Spleen (tissue), 7 donors: ENCODE data around the gene GPD2.

ENCODE experiments used
- CTCF ChIP-seq, 11 experiments: fragments of 200-600 bp in 7 of 11; fragments of 450-650 bp in 4 of 11; sonication (generic) in 4 of 11; IDR thresholded peaks in 8 of 11; conservative IDR thresholded peaks in 3 of 11; 1 replicate in 7 of 11; 2 replicates in 4 of 11; pipeline versions ENCODE4 v1.4.0 to v1.8.0; 2016 to 2021; ENCODE audit warnings: antibody characterized with exemption in 11 of 11, inconsistent platforms in 4 of 11, mild to moderate bottlenecking in 1 of 11
- POLR2A ChIP-seq, 3 donors: fragments of 450-650 bp; IDR thresholded peaks; one replicate each; pipeline ENCODE4 v1.5.1; 2017; ENCODE audit warnings: antibody characterized with exemption in 3 of 3, mild to moderate bottlenecking in 1 of 3
- donor health status: DM: no; HTN: no; CAD: no; lungs with moderate emphysema.
- donor health status: DM: no; HTN: no; CAD: no.
- donor health status: DM: no; HTN: no; CAD: no.

- TF ChIP-seq CTCF (IDR thresholded peaks at IDR 0.05 in 8 of 11, conservative IDR thresholded peaks at IDR 0.05 in 3 of 11) = no peak
- no peak for TF ChIP-seq POLR2A (IDR thresholded peaks at IDR 0.05)
Observed at GRCh38 chr2:156457523-156458517, 21.6 kb downstream of the GPD2 start.
